CD4-positive, alpha-beta T cell treated with Interleukin-1 beta for 1 hour (primary cell): ENCODE measurements around the gene TBC1D1.

Source experiments
- DNase-seq, 2 donors: peaks; one replicate each; pipeline ENCODE4 v3.0.0-alpha.2; 2020 to 2022

Gene TBC1D1

GRCh38 chr4:38084877-38085711 is 194.2 kb downstream of the TBC1D1 start:
- DNase-seq, result no peak

DNA sequence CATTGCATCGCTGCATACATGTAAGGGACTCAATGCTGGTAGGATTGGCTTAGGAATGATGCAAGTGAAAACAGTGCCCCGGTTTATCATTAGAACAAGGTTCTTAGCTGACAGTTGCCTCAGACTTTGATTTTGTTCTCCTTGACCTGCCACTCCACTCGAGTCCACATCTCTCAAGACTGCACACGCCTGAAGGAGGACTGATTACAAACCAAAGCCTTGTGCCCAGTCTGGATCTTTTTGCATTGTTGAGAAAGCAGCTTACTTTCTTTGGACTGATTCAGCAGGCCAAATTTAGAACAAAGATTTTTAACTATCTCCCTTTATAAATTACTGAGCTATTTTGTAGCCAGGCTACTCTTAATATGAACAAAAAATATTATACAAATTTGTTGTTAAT is 194.9 kb downstream of the TBC1D1 start:
- DNase-seq, result no peak

DNA sequence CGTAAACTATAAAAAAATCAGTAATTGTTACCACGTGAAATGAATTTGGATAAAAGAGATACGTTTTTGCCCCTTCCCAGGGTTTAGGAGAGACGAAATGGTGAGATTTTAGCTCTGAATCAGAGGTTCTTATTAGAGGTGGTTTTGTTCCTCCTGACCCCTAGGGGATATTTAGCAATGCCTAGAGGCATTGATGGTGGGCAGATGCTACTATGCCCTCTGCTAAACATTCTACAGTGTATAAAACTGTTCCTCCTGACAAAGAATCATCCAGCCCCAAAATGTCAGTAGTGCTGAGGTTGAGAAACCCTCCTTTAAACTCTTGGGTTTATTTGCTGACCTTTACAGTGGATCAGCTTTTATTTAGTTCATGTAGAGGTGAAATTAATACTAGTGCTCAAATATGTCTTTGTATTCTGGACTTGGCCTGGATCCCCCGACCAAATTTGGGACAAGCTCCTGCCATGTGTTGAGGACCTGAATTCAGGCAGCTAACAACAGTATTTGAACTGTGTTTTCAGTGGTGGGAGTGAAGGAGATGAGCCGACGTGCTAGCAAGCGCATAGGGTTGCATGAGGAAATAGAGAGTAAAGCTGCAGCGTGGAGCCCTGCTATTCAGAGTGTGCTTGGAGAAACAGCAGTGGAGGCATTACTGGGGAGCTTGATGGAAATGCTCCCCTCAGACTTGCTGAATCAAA is 195.4 kb downstream of the TBC1D1 start:
- no peak for DNase-seq

DNA sequence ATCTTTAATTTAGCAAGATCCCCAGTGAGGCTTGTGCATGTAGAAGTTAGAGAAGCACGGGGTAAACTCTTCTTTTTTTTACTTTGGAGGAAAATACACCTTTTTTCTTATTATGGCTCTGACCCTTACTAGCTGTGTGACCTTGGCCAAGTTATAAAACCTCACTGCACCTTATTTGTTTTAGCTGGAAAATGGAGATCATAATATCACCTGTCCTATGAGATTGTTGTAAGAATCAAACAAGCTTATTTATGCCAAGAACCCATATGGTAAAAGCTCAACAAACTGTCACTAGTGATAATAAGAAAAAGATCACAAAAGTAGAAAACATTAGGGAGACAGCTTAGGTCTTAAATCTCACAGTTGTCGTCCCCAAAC is 196.0 kb downstream of the TBC1D1 start:
- DNase-seq, result no peak

- DNase-seq, result no peak
Measured at GRCh38 chr4:38088321-38088720, 197.4 kb downstream of the TBC1D1 start.

GRCh38 chr4:38089961-38090360 is 199.1 kb downstream of the TBC1D1 start:
- DNase-seq, result no peak

DNA sequence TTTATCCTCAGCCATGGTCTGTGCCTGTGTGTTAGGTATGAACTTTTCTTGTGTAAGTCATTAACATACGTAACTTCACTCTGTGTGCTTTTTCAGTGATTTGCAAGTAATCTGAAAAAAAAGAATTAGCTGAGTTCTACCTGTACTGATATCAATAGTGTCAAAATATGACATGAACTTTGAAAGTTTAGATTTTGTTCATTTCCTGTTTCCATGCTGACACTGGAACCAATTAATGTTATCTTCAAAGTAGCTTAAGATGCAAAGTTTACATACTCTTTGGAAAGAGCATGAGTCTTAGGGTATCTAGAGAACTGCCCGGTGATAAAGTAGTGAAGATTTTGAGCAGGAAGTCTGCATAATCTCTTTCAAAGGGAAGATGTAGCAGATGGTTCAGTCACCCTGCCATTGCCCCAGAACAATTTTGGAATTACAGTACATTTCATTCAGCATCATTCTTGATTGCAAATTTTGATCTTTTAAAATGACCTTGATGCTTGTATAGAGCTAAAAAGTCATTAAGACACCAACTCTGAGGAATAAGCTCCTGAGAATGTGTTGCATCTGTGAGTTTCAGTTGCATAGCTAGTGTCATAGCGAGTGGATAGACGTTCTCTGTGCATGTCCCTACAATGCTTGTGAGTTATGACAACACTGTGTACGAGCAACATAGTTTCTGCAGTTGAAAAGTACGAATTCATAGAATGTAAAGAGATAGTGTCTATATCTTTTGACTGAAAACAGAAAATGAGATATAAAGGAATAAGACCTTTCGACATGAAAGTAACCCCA is 199.8 kb downstream of the TBC1D1 start:
- no peak for DNase-seq

- no peak for DNase-seq
Measured at GRCh38 chr4:38091636-38092035, 200.8 kb downstream of the TBC1D1 start.

- no peak for DNase-seq
Measured at GRCh38 chr4:38092701-38093100, 201.8 kb downstream of the TBC1D1 start.

DNA sequence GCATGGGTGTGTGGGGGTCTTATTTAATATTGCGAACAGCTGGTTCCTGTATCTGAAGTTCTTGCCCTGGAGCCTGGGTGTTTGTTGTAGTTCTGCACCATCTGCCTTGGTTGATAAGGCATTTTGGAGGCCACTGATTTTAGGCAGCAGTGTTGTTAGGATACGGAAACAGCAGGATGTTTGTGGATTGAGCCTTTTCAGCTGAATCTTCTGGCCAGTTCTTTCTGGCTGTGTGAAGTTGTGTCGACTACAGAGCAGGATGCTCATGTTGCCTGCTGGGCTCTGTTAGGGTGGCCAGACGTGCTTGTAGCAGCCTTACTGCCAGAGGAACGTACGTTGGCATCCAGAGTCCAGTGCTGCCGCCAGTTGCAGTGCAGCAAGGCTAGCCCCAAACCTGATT is 203.5 kb downstream of the TBC1D1 start:
- no peak for DNase-seq

DNA sequence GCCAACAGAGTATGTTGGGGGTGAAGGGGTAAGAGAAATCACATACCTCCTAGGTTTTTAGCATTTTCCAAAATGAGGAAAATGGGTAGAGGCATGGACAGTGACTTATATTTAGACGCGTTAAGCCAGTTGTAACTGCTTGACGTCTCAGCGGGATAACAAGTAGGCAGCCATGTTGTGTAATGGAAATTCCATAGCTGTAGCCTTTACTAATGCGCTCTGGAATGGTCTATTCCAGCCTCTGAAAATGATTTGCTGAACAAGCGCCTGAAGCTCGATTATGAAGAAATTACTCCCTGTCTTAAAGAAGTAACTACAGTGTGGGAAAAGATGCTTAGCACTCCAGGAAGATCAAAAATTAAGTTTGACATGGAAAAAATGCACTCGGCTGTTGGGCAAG is 204.8 kb downstream of the TBC1D1 start:
- no peak for DNase-seq

DNA sequence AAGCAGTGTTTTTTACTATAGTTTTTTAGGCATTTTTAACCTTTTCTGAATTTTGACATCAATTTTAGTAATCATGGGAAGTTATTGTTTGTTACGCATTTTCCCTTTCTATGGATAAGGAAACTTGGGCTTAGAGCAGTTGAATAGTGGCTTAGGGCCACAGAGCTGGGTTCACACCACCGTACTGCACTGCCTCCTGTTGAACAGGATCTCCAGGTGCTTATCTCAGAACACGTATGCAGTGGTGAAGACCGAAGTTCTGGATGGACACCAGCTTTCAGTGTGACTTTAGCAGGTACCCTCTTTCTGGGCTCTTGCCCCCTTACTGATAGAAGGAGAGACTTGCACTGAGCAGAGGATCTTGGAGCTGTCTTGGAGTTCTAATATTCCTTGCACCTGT is 206.9 kb downstream of the TBC1D1 start:
- DNase-seq, result no peak

GRCh38 chr4:38099020-38099600 is 208.2 kb downstream of the TBC1D1 start:
- DNase-seq, result no peak

DNA sequence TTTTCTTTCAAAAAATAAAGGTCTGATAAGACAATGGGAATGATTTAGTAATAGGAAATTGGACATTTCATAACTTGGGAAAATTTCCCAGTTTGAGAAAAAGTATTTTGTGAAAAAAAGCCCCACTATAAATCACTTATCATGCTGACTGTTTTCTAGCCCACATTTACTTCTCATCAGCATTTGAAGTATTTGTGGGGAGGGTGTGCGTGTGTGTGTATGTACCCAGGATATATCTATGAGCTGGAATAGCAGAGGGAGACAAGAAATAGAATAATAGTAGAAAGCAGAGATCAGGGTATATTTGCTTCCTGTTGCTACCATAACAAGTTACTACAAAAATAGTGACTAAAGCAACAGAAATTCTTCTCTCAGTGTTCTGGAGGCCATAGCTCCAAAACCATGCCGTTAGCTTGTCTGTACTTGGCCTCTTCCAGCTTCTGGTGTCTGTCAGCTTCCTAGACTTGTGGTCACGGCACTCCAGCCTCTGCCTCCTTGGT is 209.1 kb downstream of the TBC1D1 start:
- no peak for DNase-seq

DNA sequence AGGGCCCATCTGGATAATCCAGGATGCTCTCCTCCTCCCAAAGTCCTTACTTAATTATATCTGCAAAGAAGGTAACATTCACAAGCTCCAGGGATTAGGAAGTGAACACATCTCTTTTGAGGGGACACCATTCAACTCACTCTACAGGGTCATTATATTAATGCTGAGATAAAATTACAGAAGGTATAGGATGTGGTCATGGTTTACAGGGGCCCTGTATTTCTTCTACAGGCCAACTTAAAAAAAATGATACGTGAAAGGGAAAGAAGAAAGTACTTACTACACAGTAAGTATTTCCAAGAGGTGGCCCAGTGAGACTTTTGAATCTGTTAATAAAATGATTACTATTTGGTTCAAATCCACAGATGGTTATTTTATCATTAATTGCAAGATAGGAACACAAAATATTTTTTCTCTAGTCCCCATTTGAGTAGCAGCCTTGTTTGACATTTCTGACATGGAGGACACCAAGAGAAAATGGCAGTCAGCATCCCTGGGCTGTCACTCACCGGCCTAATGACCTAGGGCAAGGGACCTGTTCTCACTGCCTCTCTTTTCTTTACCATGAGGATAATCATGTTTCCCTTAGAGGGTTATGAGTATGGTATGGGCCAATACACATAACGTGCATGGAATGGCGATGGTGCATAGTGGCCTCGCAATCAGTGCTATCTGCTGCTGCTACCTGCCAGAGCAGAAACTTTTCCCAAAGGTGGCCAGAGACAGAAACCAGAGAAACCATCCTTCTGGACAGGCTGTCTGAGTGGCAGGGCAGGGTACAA is 209.8 kb downstream of the TBC1D1 start:
- no peak for DNase-seq

DNA sequence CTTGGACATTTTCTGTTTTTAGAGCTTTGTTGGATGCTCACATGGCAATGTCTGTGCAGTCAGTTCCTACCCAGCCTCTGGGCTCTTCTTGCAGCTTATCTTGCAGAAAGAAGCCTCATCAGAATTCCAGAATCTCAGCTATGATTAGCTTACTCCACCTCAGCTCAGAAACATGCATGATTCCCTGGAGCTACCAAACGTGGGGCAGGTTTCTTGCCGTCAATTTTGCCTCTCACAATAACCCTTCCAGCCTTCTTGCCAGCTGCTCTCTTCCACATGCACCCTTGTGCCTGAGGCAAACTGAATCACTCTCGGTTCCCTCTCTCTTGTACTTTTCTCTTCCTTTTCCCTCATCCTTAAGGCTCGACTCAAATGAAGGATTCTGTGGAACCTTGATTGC is 210.7 kb downstream of the TBC1D1 start:
- no peak for DNase-seq

DNA sequence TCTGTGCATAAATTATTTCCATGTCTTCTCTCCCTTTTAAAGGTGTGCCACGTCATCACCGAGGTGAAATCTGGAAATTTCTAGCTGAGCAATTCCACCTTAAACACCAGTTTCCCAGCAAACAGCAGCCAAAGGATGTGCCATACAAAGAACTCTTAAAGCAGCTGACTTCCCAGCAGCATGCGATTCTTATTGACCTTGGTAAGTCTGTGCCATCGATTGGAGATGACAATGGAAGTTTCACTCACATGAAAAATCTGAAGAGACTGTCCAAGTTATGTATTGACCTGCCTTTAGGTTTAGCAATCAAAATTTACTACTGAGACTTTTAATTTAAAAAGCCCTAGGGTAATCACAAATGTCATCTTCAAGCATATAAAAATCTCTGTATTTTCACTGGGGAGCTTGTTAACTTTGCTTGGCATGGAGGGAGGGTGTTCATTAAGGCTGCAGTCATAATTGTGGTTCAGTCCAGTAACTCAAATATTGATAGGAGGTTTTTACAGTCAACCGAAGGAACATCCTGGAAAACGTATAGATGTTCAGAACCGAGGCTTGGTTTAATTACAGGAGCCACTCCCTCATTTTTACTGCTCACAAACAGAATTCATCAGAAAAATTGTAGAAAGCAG is 212.2 kb downstream of the TBC1D1 start:
- DNase-seq, result no peak

DNA sequence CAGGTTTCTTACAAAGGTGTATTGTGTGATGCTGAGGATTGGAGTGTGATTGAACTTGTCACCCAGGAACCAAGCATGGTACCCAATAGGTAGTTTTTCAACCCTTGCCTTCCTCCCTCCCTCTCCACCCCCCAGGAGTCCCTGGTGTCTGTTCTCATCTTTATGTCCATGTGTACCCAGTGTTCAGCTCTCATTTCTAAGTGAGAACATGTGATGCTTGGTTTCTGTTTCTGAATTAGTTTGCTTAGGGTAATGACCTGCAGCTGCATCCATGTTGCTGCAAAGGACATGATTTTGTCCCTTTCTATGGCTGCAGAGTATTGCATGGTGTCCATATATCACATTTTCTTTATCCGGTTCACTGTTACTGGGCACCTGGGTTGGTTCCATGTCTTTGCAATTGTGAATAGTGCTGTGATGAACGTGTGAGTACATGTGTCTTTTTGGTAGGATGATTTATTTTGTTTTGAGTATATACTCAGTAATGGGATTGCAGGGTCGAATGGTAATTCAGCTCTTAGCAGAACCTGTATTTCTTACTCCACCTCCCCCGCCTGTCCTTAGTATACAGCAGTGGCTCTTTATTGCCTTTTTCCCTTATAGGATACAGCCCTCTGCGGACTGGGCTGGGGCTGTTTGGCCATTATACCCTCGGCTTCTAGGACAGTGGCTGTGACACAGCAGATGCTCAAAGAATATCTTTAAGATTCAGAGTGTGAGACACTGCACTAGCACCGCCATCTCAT is 214.8 kb downstream of the TBC1D1 start:
- DNase-seq, result no peak

- DNase-seq, result no peak
Measured at GRCh38 chr4:38106311-38106710, 215.4 kb downstream of the TBC1D1 start.

DNA sequence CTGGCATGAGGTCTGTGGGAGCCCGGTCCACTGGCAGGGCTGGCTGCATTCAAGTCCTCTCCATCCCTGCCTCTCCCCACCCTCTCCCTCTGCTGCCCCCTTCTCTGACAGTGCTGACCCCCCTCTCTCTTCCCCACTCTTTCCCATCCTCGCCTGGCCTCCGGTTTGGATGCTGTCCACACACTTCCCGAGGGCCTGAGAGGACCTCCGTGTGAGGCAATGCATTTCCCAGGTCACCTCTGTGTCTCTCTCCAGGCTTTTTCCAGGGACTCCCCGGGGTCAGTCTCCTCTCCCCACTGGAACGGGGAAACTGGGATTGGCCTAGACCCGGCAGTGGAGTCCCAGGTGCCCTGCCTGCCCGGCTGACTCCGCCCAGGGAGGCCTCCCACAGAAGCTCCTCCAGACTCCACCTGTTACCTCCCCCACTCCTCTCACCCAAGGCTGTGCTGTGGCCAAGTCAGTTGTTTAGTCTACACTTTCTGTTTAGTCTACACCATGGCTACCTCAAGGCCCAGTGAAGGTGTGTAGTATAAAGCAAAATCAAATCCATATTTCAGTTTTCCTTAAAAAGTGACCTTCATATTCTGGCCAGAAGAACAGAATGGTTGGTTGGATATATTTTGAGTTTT is 216.1 kb downstream of the TBC1D1 start:
- DNase-seq, result no peak

DNA sequence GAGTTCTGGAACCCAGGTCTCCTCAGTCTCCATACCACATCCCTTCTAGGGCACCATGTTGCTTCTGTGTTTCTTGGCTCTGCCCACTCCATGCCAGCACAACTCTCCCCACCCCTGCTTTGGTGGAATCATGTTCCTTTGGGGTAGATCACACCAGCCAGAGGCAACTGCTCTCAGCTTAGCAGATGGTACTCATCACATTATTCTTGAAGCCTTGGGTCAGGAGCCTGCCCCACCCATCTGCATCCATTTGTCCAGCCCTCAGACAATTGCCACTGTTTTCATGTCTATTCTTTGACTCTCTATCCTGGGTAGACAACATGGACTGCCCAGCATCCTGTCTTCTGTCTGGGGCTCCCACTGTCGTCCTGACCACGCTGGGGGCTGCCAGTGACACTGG is 216.9 kb downstream of the TBC1D1 start:
- DNase-seq, result no peak
